Measurements from ENCODE around the gene DDX1. TPM values are rescaled to one million over a fixed set of nuclear protein-coding genes. Genes with fewer than 3 reads are reported as not detected.

Gene DDX1
- total RNA-seq, 4 donors from 2014 or later: 41.6 to 78.6 (median 66.5) TPM

GRCh38 chr2:15671842-15672815 lies 80.5 kb downstream of the DDX1 start:
- no peak overlapping the region for H3K27ac ChIP-seq
- peaks cover 3 to 29% (median 5%) of the 10 kb centered on the region in 3 donors for H3K4me1 ChIP-seq
- H3K27me3 ChIP-seq: no peaks in the 10 kb centered on the region
- 87 to 95% methylated on average over 6 to 7 of the region's 9 CpGs for WGBS, 2 donors
- no peak for TF ChIP-seq CTCF (IDR thresholded peaks at IDR 0.05)
- no peak for TF ChIP-seq POLR2A (IDR thresholded peaks at IDR 0.05)
- intact Hi-C loops (cut with DNase I): no loop called here
- H3K9me3 ChIP-seq: no peaks in the 10 kb centered on the region
- DNase-seq: no peak
- H3K4me3 ChIP-seq: no peak overlapping the region
- H3K36me3 ChIP-seq: no peaks in the 10 kb centered on the region

GRCh38 chr2:15672961-15673918 lies 81.6 kb downstream of the DDX1 start:
- Histone ChIP-seq H3K4me1 (peaks cover 3 to 19% (median 5%) of the 10 kb centered on the region in 3 donors), H3K4me3 (no peak overlapping the region), H3K27me3 (no peaks in the 10 kb centered on the region), H3K36me3 (no peaks in the 10 kb centered on the region), H3K9me3 (no peaks in the 10 kb centered on the region), H3K27ac (no peak overlapping the region)
- no peak for TF ChIP-seq POLR2A (IDR thresholded peaks at IDR 0.05)
- no peak for TF ChIP-seq CTCF (IDR thresholded peaks at IDR 0.05)
- WGBS, 2 donors: 78 to 83% methylated on average over 12 of the region's 14 CpGs
- DNase-seq: no peak
- intact Hi-C loops (cut with DNase I): no loop called here

GRCh38 chr2:15673919-15674636 lies 82.4 kb downstream of the DDX1 start:
- peak overlapping the region in 1 of 4 donors; percentile 22 for H3K27ac ChIP-seq
- no peak overlapping the region for H3K4me3 ChIP-seq
- intact Hi-C loops (cut with DNase I): no loop called here
- DNase-seq: no peak
- no peaks in the 10 kb centered on the region for H3K27me3 ChIP-seq
- no peaks in the 10 kb centered on the region for H3K9me3 ChIP-seq
- WGBS, 2 donors: 36 to 66% methylated on average over 6 to 7 of the region's 7 CpGs
- peaks cover 3 to 19% (median 5%) of the 10 kb centered on the region in 3 donors for H3K4me1 ChIP-seq
- TF ChIP-seq CTCF (IDR thresholded peaks at IDR 0.05) (no peak), POLR2A (IDR thresholded peaks at IDR 0.05) (no peak)
- H3K36me3 ChIP-seq: no peaks in the 10 kb centered on the region

GRCh38 chr2:15674637-15675455 lies 83.2 kb downstream of the DDX1 start:
- peaks cover 3 to 19% (median 5%) of the 10 kb centered on the region in 3 donors for H3K4me1 ChIP-seq
- H3K27ac ChIP-seq: peak overlapping the region in 1 of 4 donors; percentile 22
- DNase-seq: no peak
- H3K36me3 ChIP-seq: no peaks in the 10 kb centered on the region
- no peaks in the 10 kb centered on the region for H3K27me3 ChIP-seq
- intact Hi-C loops (cut with DNase I): no loop called here
- no peaks in the 10 kb centered on the region for H3K9me3 ChIP-seq
- TF ChIP-seq CTCF (IDR thresholded peaks at IDR 0.05): no peak
- TF ChIP-seq POLR2A (IDR thresholded peaks at IDR 0.05): no peak
- 73 to 84% methylated on average over 13 to 14 of the region's 16 CpGs for WGBS, 2 donors
- no peak overlapping the region for H3K4me3 ChIP-seq
